Cardiac fibroblast (primary cell): Measurements from ENCODE around the gene RIMKLB.

ENCODE experiments used
- DNase-seq, 2 donors: peaks; one replicate each; pipeline versions ENCODE4 v3.0.0 to v3.0.0-alpha.2; 2010; ENCODE audit warnings: low read depth in 2 of 2
- H3K4me3 ChIP-seq, 2 donors: replicated peaks in 1 of 2; 1 replicate in 1 of 2; 2 replicates in 1 of 2; pipeline ENCODE4 v1.5.1; 2011; ENCODE audit warnings: low read depth in 2 of 2, low read length in 2 of 2, mild to moderate bottlenecking in 2 of 2, moderate library complexity in 1 of 2
- CTCF ChIP-seq: IDR thresholded peaks from one replicate; pipeline ENCODE4 v1.5.1; 2011; ENCODE audit warnings: low read depth, mild to moderate bottlenecking, low read length, inconsistent platforms

Gene RIMKLB

DNA sequence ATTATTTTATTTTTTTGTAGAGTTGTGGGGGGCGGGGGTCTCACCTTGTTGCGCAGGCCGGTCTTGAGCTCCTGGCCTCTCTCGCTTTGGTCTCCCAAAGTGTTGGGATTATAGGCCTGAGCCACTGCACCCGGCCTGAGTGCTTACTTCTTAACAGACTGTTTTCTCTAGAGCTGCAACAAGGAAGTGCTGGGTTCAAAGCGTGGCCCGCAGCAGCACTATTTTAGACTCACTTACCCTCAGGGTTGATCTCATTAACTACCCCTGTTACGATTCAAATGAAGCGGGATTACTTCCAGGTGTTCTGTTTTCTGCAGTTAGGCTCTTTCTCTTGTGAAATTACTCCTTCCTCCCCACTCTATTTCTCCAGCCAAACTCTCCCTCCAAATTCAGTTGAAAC lies 133.3 kb downstream of the RIMKLB start:
- TF ChIP-seq CTCF: no peak
- H3K4me3 ChIP-seq: no peak overlapping the region
- DNase-seq: no peak

DNA sequence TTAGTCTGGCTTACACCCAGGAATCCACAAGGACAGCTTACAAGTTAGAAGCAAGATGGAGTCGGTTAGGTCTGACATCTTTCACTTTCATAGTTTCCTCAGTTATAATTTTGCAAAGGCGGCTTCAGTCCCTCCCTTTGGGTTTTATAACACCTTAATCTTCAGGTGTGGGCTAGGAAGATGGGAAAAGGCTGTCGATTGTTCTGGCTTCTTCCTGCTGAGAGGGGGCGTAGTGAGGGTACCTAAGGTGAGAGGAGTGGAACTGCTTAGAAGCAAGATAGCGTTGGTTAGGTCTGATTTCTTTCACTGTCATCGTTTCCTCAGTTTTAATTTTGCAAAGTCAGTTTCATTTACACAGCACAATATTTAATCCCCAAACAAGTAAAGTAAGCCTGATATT lies 134.7 kb downstream of the RIMKLB start:
- no peak for DNase-seq
- no peak for TF ChIP-seq CTCF
- H3K4me3 ChIP-seq: no peak overlapping the region
